ENCODE results near the gene GAA.

- no peak for TF ChIP-seq CTCF (conservative IDR thresholded peaks at IDR 0.05; ENCODE audit: low read length)
- TF ChIP-seq EZH2phosphoT487 (IDR thresholded peaks at IDR 0.05; ENCODE audit: borderline replicate concordance, low read depth, low read length) = no peak
Observed at GRCh38 chr17:80097127-80097621, 4.2 kb upstream of the GAA start.
